SH-SY5Y (cell line): ENCODE results near the gene CNOT11.

ENCODE experiments used
- GATA2 ChIP-seq: IDR thresholded peaks from 2 replicates; pipeline ENCODE4 v1.6.1; 2011; ENCODE audit warnings: mild to moderate bottlenecking, low read depth, low read length
- GATA3 ChIP-seq: IDR thresholded peaks from 2 replicates; pipeline ENCODE4 v1.6.1; 2011; ENCODE audit warnings: low read depth, mild to moderate bottlenecking, low read length, moderate library complexity

- TF ChIP-seq GATA2 (peak; percentile 75), GATA3 (no peak)
Observed at GRCh38 chr2:101251844-101252407, 760 bp upstream of the CNOT11 start.
